ENCODE data around the gene PYROXD2.

DNA sequence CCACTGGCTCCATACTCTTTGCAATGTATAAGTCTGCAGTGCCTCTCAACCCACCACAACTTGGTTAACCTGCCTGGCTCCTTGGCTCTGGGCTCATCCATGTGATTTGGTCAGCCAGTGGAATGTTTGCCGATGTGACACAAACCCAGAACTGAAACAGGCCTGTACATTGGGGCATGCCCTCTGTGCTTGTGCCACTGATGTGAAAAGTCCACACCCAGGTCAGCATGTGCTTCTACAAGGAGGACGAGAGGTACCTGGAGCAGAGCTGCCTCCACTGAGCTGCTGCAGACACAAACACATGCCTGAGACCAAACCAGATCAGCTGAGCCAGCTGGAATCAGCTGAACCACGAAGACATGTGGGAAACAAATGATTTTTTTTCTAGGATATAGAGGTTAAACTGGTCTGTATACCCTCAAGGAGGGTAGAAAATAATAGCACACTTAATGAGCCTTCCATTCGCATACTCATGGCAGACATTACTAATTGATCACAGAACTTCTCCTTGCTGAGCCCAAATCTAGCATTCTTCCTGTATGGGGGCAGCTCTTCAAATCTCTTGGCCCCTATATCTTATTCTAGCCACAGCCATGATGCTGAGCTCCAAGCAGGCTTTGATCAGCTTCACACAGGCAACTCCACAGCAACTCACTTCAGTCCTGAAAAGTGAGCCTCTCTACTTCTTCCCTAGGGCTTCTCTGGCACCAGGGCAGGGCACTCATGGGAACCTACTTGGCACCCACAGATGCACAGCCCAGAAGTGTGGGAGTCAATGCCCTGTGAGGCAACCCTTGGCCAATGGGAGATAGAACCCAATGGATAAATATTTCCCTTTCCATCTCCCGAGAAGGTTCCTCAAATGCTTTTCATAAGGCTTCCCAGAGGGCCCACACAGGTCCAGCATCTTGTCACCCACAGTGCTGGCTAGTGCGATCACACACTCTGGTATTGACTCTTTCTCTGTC, 18.6 kb downstream of the PYROXD2 start:
- no peak for TF ChIP-seq CTCF (IDR thresholded peaks at IDR 0.05)
- no peak for TF ChIP-seq POLR2A (IDR thresholded peaks at IDR 0.05)
